Fibroblast of villous mesenchyme (primary cell): ENCODE data around the gene SIGLEC6. TPM values are rescaled to one million over a fixed set of nuclear protein-coding genes. Genes with fewer than 3 reads are reported as not detected.

Source experiments
- DNase-seq: peaks from one replicate; pipeline ENCODE4 v3.0.0-alpha.2; 2010; ENCODE audit warnings: low read depth
- H3K4me3 ChIP-seq: 2 replicates; pipeline ENCODE4 v1.5.1; 2011; ENCODE audit warnings: low read depth, mild to moderate bottlenecking, low read length
- CTCF ChIP-seq: IDR thresholded peaks from 2 replicates; pipeline ENCODE4 v1.5.1; 2012; ENCODE audit warnings: low read depth, mild to moderate bottlenecking, low read length; ENCODE audit not compliant: insufficient read depth
- total RNA-seq: library from RNA; depleted of rRNA; stranded (reverse); fragments of >200 nt; gene quantifications from 2 replicates; pipeline ENCODE4 v1.2.3, GENCODE V29; 2012

Gene SIGLEC6
- total RNA-seq, 1 donor = not detected

GRCh38 chr19:51544038-51544437 lies 12.6 kb upstream of the SIGLEC6 start:
- TF ChIP-seq CTCF = no peak
- H3K4me3 ChIP-seq = no peak overlapping the region
- DNase-seq = no peak

GRCh38 chr19:51542699-51543098 lies 11.2 kb upstream of the SIGLEC6 start:
- no peak overlapping the region for H3K4me3 ChIP-seq
- TF ChIP-seq CTCF = no peak
- DNase-seq = no peak

GRCh38 chr19:51541458-51542357 lies 10.2 kb upstream of the SIGLEC6 start:
- no peak overlapping the region for H3K4me3 ChIP-seq
- TF ChIP-seq CTCF = no peak
- no peak for DNase-seq

- DNase-seq = no peak
- no peak overlapping the region for H3K4me3 ChIP-seq
- TF ChIP-seq CTCF = no peak
These were observed 8.4 kb upstream of the SIGLEC6 start for GRCh38 chr19:51539821-51540366.

GRCh38 chr19:51535535-51535934 lies 4.1 kb upstream of the SIGLEC6 start:
- DNase-seq = no peak
- TF ChIP-seq CTCF = no peak

GRCh38 chr19:51530616-51531015 lies 854 bp downstream of the SIGLEC6 start:
- no peak overlapping the region for H3K4me3 ChIP-seq
- no peak for DNase-seq
- TF ChIP-seq CTCF = no peak

More at GRCh38 chr19:51535535-51535934, 4.1 kb upstream of the SIGLEC6 start:
- no peak overlapping the region for H3K4me3 ChIP-seq
